ENCODE data around the gene ISLR. TPM values are rescaled to one million over a fixed set of nuclear protein-coding genes. Genes with fewer than 3 reads are reported as not detected.

ISLR gene
- total RNA-seq, 1 donor from 2014 or later: 120 TPM

GRCh38 chr15:74184582-74185091 is 11.1 kb downstream of the ISLR start:
- ATAC-seq (no peak), DNase-seq (ENCODE audit: low spot score) (no peak)
- intact Hi-C loops (cut with DNase I): no loop called here

- intact Hi-C loops (cut with DNase I): no loop called here
- ATAC-seq: no peak
- DNase-seq (ENCODE audit: low spot score): no peak
Observed at GRCh38 chr15:74185710-74186348, 12.3 kb downstream of the ISLR start.

GRCh38 chr15:74188216-74188615 is 14.7 kb downstream of the ISLR start:
- no peak for ATAC-seq
- no peak for DNase-seq (ENCODE audit: low spot score)
- intact Hi-C loops (cut with DNase I): no loop called here

- DNase-seq (ENCODE audit: low spot score) (no peak), ATAC-seq (no peak)
- intact Hi-C loops (cut with DNase I): no loop called here
Observed at GRCh38 chr15:74191798-74192197, 18.3 kb downstream of the ISLR start.

GRCh38 chr15:74192751-74193150 is 19.2 kb downstream of the ISLR start:
- ATAC-seq: no peak
- intact Hi-C loops (cut with DNase I): no loop called here
- no peak for DNase-seq (ENCODE audit: low spot score)

- DNase-seq (ENCODE audit: low spot score) (no peak), ATAC-seq (no peak)
- intact Hi-C loops (cut with DNase I): no loop called here
Observed at GRCh38 chr15:74193299-74193718, 19.8 kb downstream of the ISLR start.

GRCh38 chr15:74193905-74194304 is 20.4 kb downstream of the ISLR start:
- DNase-seq (ENCODE audit: low spot score) (no peak), ATAC-seq (no peak)
- intact Hi-C loops (cut with DNase I): no loop called here

GRCh38 chr15:74194572-74195559 is 21.4 kb downstream of the ISLR start:
- DNase-seq (ENCODE audit: low spot score) (no peak), ATAC-seq (no peak)
- intact Hi-C loops (cut with DNase I): no loop called here

GRCh38 chr15:74196175-74196574 is 22.7 kb downstream of the ISLR start:
- intact Hi-C loops (cut with DNase I): no loop called here
- DNase-seq (ENCODE audit: low spot score) (no peak), ATAC-seq (no peak)

- DNase-seq (ENCODE audit: low spot score) (no peak), ATAC-seq (no peak)
- intact Hi-C loops (cut with DNase I): no loop called here
Observed at GRCh38 chr15:74197176-74197965, 23.9 kb downstream of the ISLR start.

GRCh38 chr15:74199297-74199652 is 25.8 kb downstream of the ISLR start:
- ATAC-seq: no peak
- DNase-seq (ENCODE audit: low spot score): no peak
- intact Hi-C loops (cut with DNase I): no loop called here

GRCh38 chr15:74200412-74200815 is 26.9 kb downstream of the ISLR start:
- DNase-seq (ENCODE audit: low spot score) (peak; percentile 74), ATAC-seq (peak; percentile 82)
- intact Hi-C loops (cut with DNase I): no loop called here

GRCh38 chr15:74200871-74201419 is 27.4 kb downstream of the ISLR start:
- DNase-seq (ENCODE audit: low spot score) (peak; percentile 70), ATAC-seq (peak; percentile 71)
- intact Hi-C loops (cut with DNase I): no loop called here

- intact Hi-C loops (cut with DNase I): no loop called here
- ATAC-seq (no peak), DNase-seq (ENCODE audit: low spot score) (no peak)
Observed at GRCh38 chr15:74201710-74202420, 28.4 kb downstream of the ISLR start.

- DNase-seq (ENCODE audit: low spot score): no peak
- no peak for ATAC-seq
- intact Hi-C loops (cut with DNase I): no loop called here
Observed at GRCh38 chr15:74202452-74203401, 29.2 kb downstream of the ISLR start, which contains the start of gene STRA6. STRA6 (minus strand) TSS chr15:74202787; CDS start chr15:74202267, 520 bp downstream.

GRCh38 chr15:74203914-74204431 is 30.5 kb downstream of the ISLR start:
- peak; percentile 64 for ATAC-seq
- DNase-seq (ENCODE audit: low spot score): peak; percentile 70
- intact Hi-C loops (cut with DNase I): no loop called here

- DNase-seq (ENCODE audit: low spot score): no peak
- ATAC-seq: no peak
- intact Hi-C loops (cut with DNase I): no loop called here
Observed at GRCh38 chr15:74205582-74205947, 32.1 kb downstream of the ISLR start.

Measured in sciatic nerve (tissue), 2 donors.